ENCODE results near the gene NEUROG3.

Gene NEUROG3

GRCh38 chr10:69533658-69534057 lies 39.6 kb downstream of the NEUROG3 start:
- DNase-seq (ENCODE audit: extremely low spot score): no peak
- ChIA-PET CTCF (interaction anchor here (1.8 kb wide), 1 partner anchor 19 kb away, joined by 5 read pairs; no protein-coding TSS in a partner anchor), POLR2A (no interaction called here)
- TF ChIP-seq CTCF (IDR thresholded peaks at IDR 0.05; ENCODE audit: control extremely low read depth, extremely low read depth, low read depth, missing control alignments): no peak

DNA sequence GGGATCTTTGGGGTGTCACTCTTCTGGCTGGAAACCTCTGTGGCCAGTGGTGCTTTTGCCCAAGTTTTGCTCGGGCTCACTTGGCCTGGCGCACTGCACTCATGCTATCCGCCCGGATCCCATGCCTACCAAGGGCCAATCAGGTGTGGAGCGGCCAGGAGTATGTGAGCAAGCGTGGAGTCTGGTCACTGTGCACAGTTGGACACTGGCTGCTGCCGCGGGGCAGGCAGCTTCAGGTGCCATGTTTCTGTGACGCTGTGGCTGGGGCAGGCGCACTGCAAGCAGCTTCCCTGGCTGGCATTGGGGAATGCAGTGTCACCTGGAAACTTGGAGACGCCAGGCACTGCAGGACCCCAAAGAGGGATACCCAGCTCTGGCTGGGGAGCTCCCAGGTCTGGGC lies 45.3 kb downstream of the NEUROG3 start:
- CTCF ChIA-PET: interaction anchor here (0.9 to 1.6 kb wide), 8 partner anchors 8 to 387 kb away, joined by 3 to 8 read pairs (median 4); no protein-coding TSS in a partner anchor
- TF ChIP-seq CTCF (IDR thresholded peaks at IDR 0.05; ENCODE audit: control extremely low read depth, extremely low read depth, low read depth, missing control alignments): no peak
- DNase-seq (ENCODE audit: extremely low spot score): no peak
- POLR2A ChIA-PET: no interaction called here

All from GM10248 (cell line).